ENCODE data around the gene CENPN.

The CENPN gene

DNA sequence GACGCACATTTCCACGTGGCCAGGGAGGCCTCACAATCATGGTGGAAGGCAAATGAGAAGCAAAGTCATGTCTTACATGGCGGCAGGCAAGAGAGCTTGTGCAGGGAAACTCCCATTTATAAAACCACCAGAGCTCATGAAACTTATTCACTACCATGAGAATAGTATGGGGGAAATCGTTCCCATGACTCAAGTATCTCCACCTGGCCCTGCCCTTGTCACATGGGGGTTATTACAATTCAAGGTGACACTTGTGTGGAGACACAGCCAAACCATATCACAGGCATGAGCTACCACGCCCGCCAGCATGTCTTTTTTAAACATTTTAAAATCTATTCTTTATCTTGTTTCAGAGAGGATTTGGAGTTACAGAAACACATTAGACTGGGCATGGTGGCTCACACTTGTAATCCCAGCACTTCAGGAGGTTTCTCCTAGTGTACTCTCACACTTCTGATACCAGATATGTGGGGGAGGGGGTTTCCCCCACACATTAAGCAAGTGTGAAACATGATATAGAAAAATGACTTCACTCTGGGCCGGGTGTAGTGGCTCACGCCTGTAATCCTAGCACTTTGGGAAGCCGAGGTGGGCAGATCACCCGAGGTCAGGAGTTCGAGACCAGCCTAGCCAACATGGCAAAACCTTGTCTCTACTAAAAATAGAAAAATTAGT, 23.1 kb downstream of the CENPN start:
- in situ Hi-C loops (cut with MboI; ENCODE audit: low sequenced_read_pairs): no loop called here

GRCh38 chr16:81035398-81035974, 28.5 kb downstream of the CENPN start, which contains the start of gene ATMIN:
TSS of gene ATMIN (plus strand) at chr16:81035842. CDS start at chr16:81035871, 29 bp downstream.
- in situ Hi-C loops (cut with MboI; ENCODE audit: low sequenced_read_pairs): no loop called here

- in situ Hi-C loops (cut with MboI; ENCODE audit: low sequenced_read_pairs): no loop called here
Measured at GRCh38 chr16:81035975-81036750, 29.1 kb downstream of the CENPN start.

DNA sequence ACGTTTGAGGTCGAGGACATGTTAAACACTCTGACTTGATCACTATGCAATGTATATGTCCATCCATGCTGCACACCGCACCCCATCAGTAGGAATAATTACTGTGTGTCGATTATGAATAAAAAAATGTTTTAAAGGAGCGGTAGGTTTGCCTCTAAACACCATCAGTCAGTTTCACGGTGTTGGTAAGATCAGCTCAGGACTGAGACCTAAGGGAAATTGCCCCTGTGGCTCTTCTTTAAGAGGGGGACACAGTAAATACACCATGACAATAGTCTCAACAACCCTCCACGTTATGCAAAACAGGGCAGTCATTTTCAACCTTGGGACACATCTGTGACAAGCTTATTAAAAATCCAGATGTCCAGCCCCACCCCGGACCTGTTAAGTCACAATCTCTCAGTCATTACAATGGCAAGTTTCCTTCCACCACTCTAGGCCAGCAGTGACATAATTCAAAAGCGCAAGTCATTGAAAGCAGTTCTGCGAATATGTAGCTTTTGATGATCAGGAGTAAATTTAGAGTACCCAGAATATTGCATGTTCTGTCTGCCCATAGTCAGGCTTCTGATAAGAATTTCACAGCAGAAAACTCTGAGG, 29.8 kb downstream of the CENPN start:
- in situ Hi-C loops (cut with MboI; ENCODE audit: low sequenced_read_pairs): no loop called here

DNA sequence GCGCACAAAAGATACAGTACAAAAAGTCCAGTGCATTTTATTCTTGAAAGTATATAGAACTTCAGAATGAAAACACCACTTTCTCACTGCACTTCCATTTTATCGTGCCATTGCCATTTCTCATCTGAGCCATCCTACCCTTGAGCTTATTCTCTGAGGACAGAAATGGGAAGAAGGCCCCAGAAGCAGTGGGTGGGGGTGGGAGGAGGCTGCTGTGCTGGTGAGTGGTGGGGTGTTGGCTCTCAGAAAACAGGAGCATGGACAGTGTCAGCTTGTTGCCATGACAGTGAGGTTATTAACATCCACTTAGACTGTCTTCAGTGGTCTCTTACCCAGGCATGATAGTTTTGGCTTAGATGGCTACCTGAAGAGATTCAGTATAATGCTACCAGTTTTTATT, 33.1 kb downstream of the CENPN start:
- in situ Hi-C loops (cut with MboI; ENCODE audit: low sequenced_read_pairs): no loop called here

DNA sequence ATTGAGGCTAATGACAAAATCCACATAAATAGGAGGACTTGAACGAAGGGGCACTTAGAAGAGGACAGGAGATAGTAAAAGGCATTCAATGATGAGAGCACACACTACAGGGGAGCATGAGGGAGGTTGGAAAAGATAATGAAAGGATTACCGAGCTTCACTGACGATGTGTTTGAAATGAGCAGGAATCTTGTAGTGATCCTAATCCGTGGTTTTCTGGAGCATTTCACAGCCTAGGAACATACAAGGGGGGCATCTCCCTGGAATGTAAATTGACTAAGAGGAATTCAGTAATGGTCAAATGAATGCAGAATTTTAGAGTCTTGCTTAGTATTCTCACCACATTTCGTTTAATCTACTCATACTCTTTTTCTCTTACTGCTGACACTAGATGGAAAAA, 33.8 kb downstream of the CENPN start:
- in situ Hi-C loops (cut with MboI; ENCODE audit: low sequenced_read_pairs): no loop called here

GRCh38 chr16:81041696-81042095, 34.7 kb downstream of the CENPN start:
- in situ Hi-C loops (cut with MboI; ENCODE audit: low sequenced_read_pairs): no loop called here

GRCh38 chr16:81042821-81043220, 35.8 kb downstream of the CENPN start:
- in situ Hi-C loops (cut with MboI; ENCODE audit: low sequenced_read_pairs): no loop called here

DNA sequence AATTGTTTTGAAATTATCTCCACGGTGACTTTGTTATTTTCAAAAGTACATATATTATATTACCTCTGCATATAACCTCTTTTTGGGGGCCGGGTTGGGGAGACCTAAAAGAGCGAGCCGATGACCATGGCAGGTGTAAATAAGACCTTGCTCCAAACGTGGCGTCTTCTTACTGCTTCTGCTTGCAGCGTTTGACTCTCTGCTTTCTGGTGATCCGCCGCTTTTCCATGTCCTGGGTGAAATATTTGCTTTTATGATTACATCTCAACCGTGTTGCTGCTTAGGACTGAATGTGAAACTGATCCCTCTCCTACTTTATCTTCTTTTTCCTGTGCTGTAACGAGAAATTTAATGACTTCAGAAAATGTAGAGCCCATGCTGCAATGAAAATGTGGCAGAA, 46.7 kb downstream of the CENPN start:
- in situ Hi-C loops (cut with MboI; ENCODE audit: low sequenced_read_pairs): no loop called here

DNA sequence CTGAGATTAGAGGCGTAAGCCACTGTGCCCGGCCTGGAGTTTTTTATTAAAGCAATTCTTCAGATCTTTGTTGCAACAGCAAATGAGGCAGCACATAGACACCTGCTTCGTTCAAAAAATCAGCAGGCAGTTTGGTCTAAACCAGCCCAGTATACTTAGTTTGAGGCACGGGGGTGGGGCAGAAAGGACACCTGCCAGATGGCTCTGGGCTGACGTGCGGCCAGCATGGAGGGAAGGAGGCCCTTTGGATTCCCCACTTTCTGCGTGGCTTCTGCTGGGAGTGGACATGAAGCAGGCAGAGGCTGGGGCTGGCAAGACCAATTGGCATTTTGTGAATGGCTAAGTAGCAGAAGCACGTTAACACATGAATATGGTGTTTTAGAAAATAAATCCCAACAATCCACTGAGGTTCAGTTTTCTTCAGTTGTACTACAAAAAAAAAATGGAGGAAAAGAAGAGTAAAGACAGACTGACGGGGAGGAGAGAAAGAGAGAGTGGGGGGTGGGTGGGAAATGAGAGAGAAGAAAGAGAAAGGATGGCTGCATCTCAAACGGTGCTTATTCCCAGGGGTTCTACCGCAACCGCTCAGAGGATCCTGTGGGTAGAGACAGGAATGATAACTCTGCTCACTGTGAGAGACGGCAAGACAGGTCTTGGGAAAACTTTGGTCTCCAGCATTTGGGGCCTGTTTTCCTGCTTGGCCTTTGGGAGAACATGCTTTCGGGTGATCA, 53.7 kb downstream of the CENPN start:
- in situ Hi-C loops (cut with MboI; ENCODE audit: low sequenced_read_pairs): no loop called here

- in situ Hi-C loops (cut with MboI; ENCODE audit: low sequenced_read_pairs): no loop called here
Measured at GRCh38 chr16:81061307-81061640, 54.3 kb downstream of the CENPN start.

DNA sequence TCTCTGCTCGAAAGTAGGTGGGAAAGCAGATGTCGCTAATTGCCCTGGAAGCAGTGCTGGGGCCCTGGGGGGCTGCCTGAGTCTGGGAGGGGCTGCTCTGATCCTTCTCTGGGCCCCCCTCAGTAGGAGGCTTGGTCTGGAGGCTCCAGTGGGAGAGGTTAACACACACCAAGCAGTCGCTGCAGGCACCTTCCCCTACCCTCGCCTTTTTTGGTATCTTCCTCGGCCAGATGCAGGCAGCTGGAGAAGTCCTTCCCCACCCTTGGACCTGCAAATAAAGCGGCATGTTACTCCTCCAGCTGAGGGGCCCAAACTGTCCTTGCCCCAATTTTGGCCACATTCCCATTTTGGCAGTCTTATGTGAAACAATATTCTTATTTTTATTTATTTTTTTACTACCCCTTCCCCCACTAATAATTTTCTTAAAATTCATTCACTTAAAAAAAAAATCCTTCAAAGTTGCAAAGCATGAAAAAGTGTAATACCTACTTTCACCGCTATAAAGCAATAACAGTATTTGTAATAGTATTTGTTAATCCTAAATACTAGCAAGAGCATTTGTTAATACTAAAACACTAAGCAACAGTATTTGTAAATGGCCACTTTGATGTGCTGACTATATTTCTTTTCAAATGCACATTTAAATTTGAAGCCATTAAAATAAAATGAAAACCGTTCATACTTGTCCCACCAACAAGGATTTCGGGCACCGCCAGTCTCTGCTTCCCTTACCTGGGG, 55.0 kb downstream of the CENPN start:
- in situ Hi-C loops (cut with MboI; ENCODE audit: low sequenced_read_pairs): no loop called here

GRCh38 chr16:81066681-81067080, 59.7 kb downstream of the CENPN start:
- in situ Hi-C loops (cut with MboI; ENCODE audit: low sequenced_read_pairs): no loop called here

DNA sequence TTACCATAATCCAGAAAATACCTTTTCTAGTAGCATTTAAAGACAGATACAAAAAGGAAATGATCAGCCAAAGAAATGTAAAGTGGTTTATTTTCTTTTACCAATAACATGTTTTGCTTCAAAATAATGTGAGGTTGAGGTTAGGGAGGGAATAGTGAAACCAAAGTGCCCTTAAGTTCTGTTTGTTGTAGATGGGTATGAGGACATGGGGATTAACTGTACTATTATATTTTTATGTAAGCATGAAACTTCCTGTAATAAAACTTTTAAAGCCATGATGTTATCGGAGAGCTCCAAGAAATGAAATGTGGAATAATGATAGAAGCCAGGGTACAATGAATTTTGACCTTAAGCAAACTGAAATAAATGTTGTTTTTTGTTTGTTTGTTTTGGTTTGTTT, 60.2 kb downstream of the CENPN start:
- in situ Hi-C loops (cut with MboI; ENCODE audit: low sequenced_read_pairs): no loop called here

DNA sequence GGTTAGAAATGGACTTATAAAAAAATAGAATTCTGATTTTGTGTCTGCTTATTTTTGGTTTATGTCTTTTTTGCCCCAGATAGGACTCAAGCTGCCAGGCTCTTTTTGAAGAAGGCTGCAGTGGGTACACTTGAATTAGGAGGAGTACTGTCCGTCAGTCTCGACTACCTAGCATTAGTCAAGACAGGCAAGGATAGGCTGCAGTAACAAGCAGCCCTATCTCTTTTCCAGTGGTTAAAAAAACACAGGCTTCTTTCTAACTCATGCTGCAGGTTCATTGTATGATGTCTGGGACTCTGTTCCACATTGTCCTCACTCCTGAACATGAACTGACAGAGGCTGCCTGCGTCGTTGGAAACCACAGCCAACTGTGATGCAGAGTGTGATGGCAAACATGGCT, 62.0 kb downstream of the CENPN start:
- in situ Hi-C loops (cut with MboI; ENCODE audit: low sequenced_read_pairs): no loop called here

- in situ Hi-C loops (cut with MboI; ENCODE audit: low sequenced_read_pairs): no loop called here
Measured at GRCh38 chr16:81070979-81071378, 64.0 kb downstream of the CENPN start.

- in situ Hi-C loops (cut with MboI; ENCODE audit: low sequenced_read_pairs): no loop called here
Measured at GRCh38 chr16:81071805-81072204, 64.8 kb downstream of the CENPN start.

GRCh38 chr16:81073560-81074330, 66.7 kb downstream of the CENPN start:
- in situ Hi-C loops (cut with MboI; ENCODE audit: low sequenced_read_pairs): no loop called here

- in situ Hi-C loops (cut with MboI; ENCODE audit: low sequenced_read_pairs): no loop called here
Measured at GRCh38 chr16:81076566-81077075, 69.6 kb downstream of the CENPN start.
